HG02970 (cell line): ENCODE measurements around the gene DLK2.

Source experiments
- ATAC-seq: cut with Tn5 transposase; IDR thresholded peaks from one replicate; pipeline ENCODE4 v1.9.1; 2021; ENCODE audit warnings: mild to moderate bottlenecking, moderate library complexity, moderate number of reproducible peaks; ENCODE audit not compliant: unreplicated experiment, low FRiP score

Gene DLK2

DNA sequence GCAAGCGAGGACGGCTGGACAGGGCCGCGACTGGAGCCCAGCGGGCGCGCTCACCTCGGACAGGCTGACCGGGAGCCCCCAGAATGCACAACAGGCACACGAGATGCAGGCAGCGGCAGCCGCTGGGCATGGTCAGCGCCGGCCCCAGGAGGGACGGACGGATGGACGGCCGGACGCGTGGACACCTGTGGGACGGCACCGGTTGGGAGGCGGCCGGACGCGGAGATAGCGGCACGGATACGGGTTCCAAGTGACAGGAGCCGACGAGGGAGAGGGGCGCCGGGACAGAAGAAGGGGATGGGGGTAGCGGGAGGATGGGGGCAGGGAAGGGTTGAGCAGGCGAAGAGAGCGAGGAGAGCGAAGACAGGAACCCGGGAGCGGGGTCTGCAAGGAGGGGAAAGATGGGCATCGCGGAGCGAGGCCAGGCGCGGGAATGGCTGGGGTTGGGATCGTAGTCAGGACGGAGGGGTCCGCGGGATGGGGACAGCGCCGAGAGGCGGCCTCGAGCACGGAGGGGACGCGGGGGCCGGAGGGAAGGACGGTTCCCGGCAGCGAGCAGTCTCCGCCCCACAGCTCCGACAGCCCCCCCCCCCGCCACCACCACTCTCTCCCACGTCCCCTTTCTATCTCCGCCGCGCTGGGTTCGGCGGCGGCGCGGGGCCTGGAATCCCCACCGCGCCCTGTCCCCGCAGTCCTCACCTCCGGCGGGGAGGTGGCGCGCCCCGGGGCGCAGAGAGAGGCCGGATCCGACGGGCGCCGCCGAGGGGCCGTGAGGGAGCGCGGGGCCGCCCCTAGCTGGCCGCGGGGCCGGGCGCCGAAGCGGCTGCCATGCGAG is 435 bp downstream of the DLK2 start:
- ATAC-seq, result no peak

DNA sequence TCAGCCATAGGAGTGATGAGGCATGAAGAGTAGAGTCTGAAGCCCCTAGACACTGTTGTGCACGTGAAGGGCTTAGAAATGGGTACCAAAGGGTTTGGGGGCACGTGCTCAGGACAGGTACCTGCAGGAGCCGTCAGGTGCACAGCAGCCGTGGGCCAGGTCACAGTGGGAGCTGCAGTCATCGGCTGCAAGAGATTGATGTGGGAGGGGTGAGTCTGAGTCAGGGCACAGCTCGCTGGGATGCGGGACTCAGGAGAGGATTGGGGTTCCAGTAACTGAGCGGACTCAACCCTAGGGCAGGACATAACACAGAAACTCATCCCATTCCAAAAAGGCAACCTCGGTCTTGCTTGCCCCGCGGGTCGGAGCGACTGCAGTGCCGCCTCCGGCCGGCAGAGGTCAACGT is 1.1 kb downstream of the DLK2 start:
- no peak for ATAC-seq

DNA sequence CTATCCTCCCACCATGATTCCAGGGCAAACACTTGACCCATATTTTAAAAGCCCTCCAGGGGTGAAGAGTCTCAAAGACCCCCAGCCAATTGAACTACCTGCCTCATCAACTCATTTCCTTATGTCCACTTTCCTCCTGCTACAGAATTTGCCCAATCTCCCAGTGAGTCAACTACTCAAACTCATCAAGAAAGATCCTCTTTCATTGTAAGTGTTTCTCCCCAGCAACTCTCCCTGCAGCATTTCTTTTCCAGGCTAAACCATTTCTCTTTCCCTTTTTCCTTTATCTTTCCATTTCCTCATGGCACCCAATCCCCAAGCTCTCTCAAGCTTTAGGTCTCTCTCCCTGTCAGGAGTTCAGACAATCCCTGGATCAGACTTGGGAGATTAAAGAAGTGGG is 1.5 kb downstream of the DLK2 start:
- ATAC-seq, result no peak

DNA sequence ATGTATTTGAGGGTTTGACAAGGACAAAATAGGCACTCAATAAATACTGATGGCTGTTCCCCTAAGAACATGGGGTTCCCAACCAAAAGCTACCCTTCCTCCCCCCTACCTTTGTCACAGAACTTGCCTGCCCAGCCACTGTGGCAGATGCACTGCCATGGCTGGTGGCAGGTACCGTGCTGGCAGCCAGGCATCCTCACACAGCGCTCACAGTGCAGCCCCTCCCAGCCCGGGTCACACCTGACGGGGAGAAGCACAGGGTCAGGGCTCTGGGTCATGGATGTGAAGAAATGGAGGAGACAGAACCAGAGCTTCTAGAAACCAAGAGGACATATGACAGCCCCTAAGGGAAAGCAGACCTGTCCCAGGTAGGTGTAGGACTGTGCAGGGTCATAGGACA is 2.5 kb downstream of the DLK2 start:
- ATAC-seq, result no peak

DNA sequence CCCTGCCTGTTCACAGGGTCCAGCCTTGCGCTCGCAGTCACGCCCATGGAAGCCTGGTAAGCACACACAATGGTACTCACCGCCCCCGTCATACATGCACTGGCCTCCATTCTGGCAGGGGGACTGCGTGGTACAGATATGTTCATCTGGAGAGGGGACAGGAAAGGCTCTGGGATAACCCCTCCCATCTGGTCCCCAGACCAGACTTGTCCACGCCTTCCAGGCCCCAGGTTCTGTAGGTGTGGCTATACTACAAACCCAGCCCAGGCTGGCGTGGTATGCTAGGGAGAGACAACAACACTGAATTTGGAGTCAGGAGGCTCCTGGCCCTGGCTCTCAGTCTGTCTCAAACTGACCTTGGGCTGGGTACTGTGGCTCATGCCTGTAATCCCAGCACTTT is 3.4 kb downstream of the DLK2 start:
- no peak for ATAC-seq

DNA sequence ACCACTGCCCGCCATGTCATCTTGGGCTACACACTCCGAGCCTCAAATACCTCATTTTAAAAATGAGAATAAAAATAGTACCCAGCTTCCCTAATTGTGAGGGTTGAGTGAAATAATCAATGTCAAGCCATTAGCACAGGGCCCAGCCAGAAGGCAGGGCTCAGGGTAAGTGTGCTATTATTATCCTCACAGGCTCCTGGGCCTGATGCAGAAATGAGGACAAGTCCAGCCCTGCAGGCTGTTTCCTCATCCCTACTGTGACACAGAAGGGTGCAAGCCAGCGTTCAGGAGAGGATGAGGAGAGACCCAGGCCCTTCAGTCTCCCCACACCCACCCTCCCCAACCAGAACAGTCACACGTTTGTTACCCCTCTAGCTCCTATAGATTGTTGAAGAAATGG is 4.0 kb downstream of the DLK2 start:
- no peak for ATAC-seq

GRCh38 chr6:43450699-43451131 is 4.6 kb downstream of the DLK2 start:
- ATAC-seq, result no peak

DNA sequence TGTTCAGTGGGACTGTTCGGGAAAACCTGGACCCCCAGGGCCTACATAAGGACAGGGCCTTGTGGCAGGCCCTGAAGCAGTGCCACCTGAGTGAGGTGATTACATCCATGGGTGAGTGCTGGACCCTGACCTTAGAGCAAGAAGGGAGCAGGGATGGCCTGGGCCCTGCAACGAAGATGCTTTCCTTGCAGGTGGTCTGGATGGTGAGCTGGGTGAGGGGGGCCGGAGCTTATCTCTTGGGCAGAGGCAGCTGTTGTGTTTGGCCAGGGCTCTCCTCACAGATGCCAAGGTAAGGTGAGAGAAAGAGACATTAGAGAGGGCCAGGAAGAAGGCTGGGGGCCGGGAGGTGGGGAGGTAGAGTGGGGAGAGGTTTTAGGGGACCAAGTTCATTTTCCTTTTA is 6.4 kb downstream of the DLK2 start:
- ATAC-seq, result no peak

DNA sequence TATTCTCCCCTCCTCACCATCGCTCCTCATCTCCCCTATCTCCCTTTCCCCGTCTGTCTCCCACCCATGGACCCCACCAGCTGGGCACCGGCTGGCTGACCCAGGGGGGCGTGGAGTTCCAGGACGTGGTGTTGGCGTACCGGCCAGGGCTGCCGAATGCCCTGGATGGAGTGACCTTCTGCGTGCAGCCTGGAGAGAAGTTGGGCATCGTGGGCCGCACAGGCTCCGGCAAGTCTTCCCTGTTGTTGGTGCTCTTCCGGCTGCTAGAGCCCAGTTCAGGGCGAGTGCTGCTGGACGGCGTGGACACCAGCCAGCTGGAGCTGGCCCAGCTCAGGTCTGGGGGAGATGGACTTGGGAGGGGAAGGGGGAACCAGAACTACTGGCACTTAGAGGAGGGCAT is 7.7 kb downstream of the DLK2 start:
- no peak for ATAC-seq

- ATAC-seq, result no peak
Measured at GRCh38 chr6:43445576-43445975, 9.8 kb downstream of the DLK2 start.

GRCh38 chr6:43444582-43444981 is 10.8 kb downstream of the DLK2 start:
- ATAC-seq, result no peak

DNA sequence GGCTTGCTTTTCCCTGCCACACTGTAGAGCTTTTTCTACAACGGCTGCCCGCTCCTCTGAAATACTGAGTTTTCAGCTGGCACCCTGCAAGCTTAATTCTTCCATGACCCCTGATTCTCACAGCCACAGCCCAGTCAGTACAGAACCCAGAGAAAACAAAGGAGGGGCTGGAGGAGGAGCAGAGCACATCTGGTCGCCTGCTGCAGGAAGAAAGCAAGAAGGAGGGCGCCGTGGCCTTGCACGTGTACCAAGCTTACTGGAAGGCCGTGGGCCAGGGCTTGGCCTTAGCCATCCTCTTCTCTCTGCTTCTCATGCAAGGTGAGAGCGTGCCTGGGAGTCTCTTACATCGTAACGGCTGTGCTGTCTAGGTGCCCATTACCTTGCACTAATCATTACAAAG is 11.3 kb downstream of the DLK2 start:
- no peak for ATAC-seq

DNA sequence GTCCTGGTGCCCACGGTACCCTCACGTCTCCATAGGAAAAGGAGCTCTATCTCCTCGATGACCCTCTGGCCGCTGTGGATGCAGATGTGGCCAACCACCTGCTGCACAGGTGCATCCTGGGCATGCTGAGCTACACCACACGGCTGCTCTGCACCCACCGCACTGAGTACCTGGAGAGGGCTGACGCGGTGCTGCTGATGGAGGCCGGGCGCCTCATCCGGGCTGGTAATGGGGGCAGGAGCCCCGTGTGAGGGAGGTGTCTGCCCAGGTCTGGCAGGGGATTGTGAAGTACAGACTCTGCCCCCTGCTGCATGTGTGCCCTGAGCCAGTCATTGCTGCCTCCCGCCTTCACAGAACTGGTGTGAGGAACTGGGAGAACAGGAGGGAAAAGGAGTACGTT is 12.4 kb downstream of the DLK2 start:
- ATAC-seq, result no peak

DNA sequence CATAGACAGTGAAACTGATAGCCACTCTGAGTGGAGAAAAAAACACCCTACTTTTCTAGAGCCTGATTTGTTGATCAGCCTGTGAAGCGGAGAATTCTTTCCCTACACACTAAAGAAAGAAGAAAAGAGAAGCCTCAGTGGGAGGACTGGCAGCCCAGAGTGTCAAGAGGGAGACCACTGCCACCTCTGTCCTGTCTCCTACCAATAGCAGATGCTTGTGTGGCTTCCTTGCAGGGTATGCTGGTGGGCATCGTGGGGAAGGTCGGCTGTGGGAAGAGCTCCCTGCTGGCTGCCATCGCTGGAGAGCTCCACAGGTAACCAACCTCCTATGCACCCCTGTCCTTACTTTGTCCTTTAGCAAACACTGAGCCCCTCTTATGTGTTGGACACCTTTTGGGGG is 17.6 kb downstream of the DLK2 start:
- no peak for ATAC-seq

GRCh38 chr6:43436577-43437282 is 18.6 kb downstream of the DLK2 start:
- ATAC-seq, result no peak

DNA sequence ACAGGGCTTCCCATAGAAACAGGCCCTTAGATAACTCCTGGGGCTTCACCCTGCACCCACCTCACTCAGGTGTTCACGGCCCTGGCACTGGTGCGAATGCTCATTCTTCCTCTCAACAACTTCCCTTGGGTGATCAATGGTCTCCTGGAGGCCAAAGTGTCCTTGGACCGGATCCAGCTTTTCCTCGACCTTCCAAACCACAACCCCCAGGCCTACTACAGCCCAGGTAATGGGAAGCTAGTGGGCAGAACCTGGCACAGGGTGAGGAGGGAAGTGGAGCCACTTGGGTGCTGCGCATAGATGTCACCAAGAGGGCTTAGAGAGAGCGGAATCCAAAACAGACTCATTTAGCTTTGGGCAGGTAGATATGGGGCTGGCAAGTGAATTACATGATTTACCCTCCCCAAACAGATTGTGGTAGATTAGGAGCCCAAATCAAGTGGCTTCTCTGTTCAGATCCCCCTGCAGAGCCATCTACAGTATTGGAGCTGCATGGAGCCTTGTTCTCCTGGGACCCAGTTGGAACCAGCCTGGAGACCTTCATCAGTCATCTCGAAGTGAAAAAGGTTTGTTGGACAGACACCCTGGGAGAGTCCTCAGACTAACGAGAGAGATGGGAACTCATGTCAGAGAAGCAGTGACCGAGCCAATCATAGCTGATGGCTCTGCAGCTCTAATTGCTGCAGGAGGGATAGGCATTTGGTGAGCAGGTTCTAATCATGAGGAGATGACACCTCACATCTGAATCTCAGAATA is 19.5 kb downstream of the DLK2 start:
- ATAC-seq, result no peak

DNA sequence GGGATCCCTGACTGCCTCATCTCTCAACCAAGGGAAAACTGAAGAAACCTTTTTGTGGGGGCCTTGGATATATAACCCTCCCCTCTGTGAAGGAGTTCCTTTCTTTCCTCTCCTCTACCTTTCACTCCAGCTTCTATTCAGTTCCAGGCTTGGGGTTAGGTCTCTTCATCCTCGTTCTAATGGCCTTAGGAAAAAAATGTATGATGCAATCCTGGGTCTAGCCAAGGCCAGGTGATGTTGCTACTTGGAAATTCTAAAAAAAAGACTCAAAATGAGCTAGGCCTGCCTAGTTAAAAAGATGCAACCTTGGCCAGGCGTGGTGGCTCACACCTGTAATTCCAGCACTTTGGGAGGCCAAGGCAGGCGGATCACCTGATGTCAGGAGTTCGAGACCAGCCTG is 20.4 kb downstream of the DLK2 start:
- no peak for ATAC-seq

DNA sequence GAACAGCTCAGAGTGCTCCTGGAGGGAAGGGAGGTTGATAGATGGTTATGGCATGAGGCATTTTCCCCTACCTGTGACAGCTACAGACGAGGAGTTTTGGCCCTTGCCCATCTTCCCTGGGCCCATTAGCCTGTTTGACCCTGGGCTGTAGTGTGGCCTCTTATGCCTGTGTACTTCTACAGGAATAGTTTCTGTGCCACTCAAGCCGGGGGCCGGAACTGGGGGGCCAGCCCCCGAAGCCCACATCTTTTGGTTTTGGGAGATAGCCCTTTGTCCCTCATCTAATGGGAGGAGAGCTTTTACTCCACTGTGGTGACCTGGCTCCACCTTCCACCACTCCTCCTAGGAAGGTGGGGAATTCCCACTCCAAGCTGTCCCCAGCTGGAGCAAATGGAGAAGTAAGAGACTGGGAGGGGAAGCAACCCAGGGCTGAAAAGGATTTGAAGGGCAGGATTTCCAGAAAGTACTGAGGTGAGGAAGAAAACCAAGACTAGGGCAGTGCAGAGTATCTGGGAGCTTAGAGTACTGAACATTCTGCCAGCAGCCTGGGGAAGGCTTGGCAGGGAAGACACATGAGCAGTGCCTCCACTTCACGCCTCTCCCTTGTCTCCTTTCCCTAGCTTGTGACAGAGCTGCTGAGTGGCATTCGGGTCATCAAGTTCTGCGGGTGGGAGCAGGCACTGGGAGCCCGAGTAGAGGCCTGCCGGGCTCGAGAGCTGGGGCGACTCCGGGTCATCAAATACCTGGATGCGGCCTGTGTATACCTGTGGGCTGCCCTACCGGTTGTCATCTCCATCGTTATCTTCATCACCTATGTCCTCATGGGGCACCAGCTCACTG is 21.1 kb downstream of the DLK2 start:
- no peak for ATAC-seq

- no peak for ATAC-seq
Measured at GRCh38 chr6:43433148-43433547, 22.2 kb downstream of the DLK2 start.
